Endothelial cell of umbilical vein (primary cell): ENCODE measurements around the gene MYRIP. TPM values are rescaled to one million over a fixed set of nuclear protein-coding genes. Genes with fewer than 3 reads are reported as not detected.

Experiments
- BruUV-seq: library from RNA; stranded (reverse); fragments of 400-500 nt; replicated peaks from 2 replicates; lab custom pipeline; 2021; lab: Mats Ljungman, UMichigan
- CTCF ChIA-PET: fragments of 300-600, 350-600 bp; sonication (Branson Sonifier 250); formaldehyde crosslinking; loops from one replicate; lab custom pipeline; 2021; ENCODE audit warnings: antibody characterized with exemption, inconsistent platforms; lab: Charles Lee
- POLR2A ChIA-PET: fragments of 300-600, 350-600 bp; sonication (Branson Sonifier 250); formaldehyde crosslinking; loops from one replicate; lab custom pipeline; 2021; ENCODE audit warnings: antibody characterized with exemption, inconsistent platforms; lab: Charles Lee
- DNase-seq: peaks from one replicate; pipeline ENCODE4 v3.0.0-alpha.2; 2011; ENCODE audit warnings: low read depth, low spot score
- FAIRE-seq: peaks from 2 replicates; lab custom pipeline; 2011; peaks lifted over from hg19 to GRCh38; lab: Jason Lieb, UNC
- H2AFZ ChIP-seq: 2 replicates; pipeline ENCODE4 v1.6.0; 2012; ENCODE audit warnings: low read depth, low read length, control low read depth, inconsistent platforms
- H3K27ac ChIP-seq: 2 replicates; pipeline ENCODE4 v1.5.1; 2011; ENCODE audit warnings: low read depth, mild to moderate bottlenecking, control low read depth, low read length, moderate library complexity; ENCODE audit not compliant: insufficient read depth
- H3K27me3 ChIP-seq, 2 experiments: 2 replicates each; pipeline versions ENCODE4 v1.6.0 to v1.6.1; 2011; ENCODE audit warnings: low read length in 2 of 2, mixed read lengths in 1 of 2; ENCODE audit not compliant: control insufficient read depth in 2 of 2, insufficient read depth in 2 of 2
- H3K36me3 ChIP-seq, 2 experiments: 2 replicates in 1 of 2; 3 replicates in 1 of 2; pipeline ENCODE4 v1.5.1; 2011; ENCODE audit warnings: low read length in 2 of 2, mild to moderate bottlenecking in 1 of 2, moderate library complexity in 1 of 2; ENCODE audit not compliant: control insufficient read depth in 2 of 2, insufficient read depth in 2 of 2; ENCODE audit errors: extremely low read depth in 1 of 2
- H3K4me1 ChIP-seq: 3 replicates; pipeline ENCODE4 v1.5.1; 2011; ENCODE audit warnings: mild to moderate bottlenecking, low read length; ENCODE audit not compliant: control insufficient read depth, insufficient read depth; ENCODE audit errors: extremely low read depth
- H3K4me2 ChIP-seq: 2 replicates; pipeline ENCODE4 v1.6.1; 2011; ENCODE audit warnings: low read length, control low read depth, mixed read lengths; ENCODE audit not compliant: insufficient read depth
- H3K4me3 ChIP-seq, 3 experiments: fragments of 200-600 bp in 1 of 3; sonication (generic), shearing (Covaris generic) in 1 of 3; replicated peaks in 1 of 3; 2 replicates each; pipeline ENCODE4 v1.5.1; 2011 to 2016; ENCODE audit warnings: control low read depth in 3 of 3, low read length in 3 of 3, mild to moderate bottlenecking in 2 of 3, inconsistent platforms in 1 of 3, low read depth in 1 of 3, moderate library complexity in 1 of 3; ENCODE audit not compliant: insufficient read depth in 1 of 3
- H3K79me2 ChIP-seq: 2 replicates; pipeline ENCODE4 v1.6.0; 2012; ENCODE audit warnings: low read length, inconsistent platforms; ENCODE audit not compliant: control insufficient read depth, insufficient read depth
- H3K9ac ChIP-seq: replicated peaks from 2 replicates; pipeline ENCODE3; 2011; ENCODE audit warnings: low read length, control low read depth; ENCODE audit not compliant: insufficient read depth; ENCODE audit errors: extremely low read depth
- H3K9me1 ChIP-seq: replicated peaks from 3 replicates; pipeline ENCODE4 v1.6.0; 2011; ENCODE audit warnings: mild to moderate bottlenecking, low read length; ENCODE audit not compliant: control insufficient read depth, insufficient read depth; ENCODE audit errors: extremely low read depth
- H3K9me3 ChIP-seq: replicated peaks from 2 replicates; pipeline ENCODE4 v1.5.1; 2012; ENCODE audit warnings: low read length, inconsistent platforms; ENCODE audit not compliant: control insufficient read depth, insufficient read depth
- H4K20me1 ChIP-seq: replicated peaks from 2 replicates; pipeline ENCODE3; 2011; ENCODE audit warnings: mild to moderate bottlenecking, low read length; ENCODE audit not compliant: control insufficient read depth, insufficient read depth; ENCODE audit errors: extremely low read depth
- EZH2 ChIP-seq: IDR thresholded peaks from 2 replicates; pipeline ENCODE4 v1.6.1; 2012; ENCODE audit warnings: borderline replicate concordance, low read depth, mild to moderate bottlenecking, moderate library complexity, low read length, inconsistent platforms; ENCODE audit not compliant: severe bottlenecking
- FOS ChIP-seq: IDR thresholded peaks from 2 replicates; pipeline ENCODE4 v1.6.1; 2011; ENCODE audit warnings: mild to moderate bottlenecking, low read length, moderate library complexity, borderline replicate concordance; ENCODE audit not compliant: insufficient read depth
- GATA2 ChIP-seq: IDR thresholded peaks from 2 replicates; pipeline ENCODE4 v1.7.0; 2011; ENCODE audit warnings: low read depth, mild to moderate bottlenecking, moderate library complexity, mixed read lengths, low read length; ENCODE audit not compliant: insufficient read length, insufficient read depth
- JUN ChIP-seq: IDR thresholded peaks from 2 replicates; pipeline ENCODE4 v1.6.1; 2011; ENCODE audit warnings: borderline replicate concordance, low read depth; ENCODE audit not compliant: insufficient read length, insufficient read depth
- MYC ChIP-seq: IDR thresholded peaks from one replicate; pipeline ENCODE4 v1.6.1; 2011; ENCODE audit warnings: mild to moderate bottlenecking, low read depth, low read length
- POLR2A ChIP-seq: IDR thresholded peaks from 2 replicates; pipeline ENCODE4 v1.6.1; 2012; ENCODE audit warnings: low read depth, mild to moderate bottlenecking, control low read depth, low read length
- POLR2AphosphoS5 ChIP-seq: IDR thresholded peaks from 2 replicates; pipeline ENCODE4 v1.6.1; 2012; ENCODE audit warnings: low read depth, mild to moderate bottlenecking, control low read depth, low read length, moderate library complexity; ENCODE audit not compliant: insufficient read depth
- dilution Hi-C: fragments of 300-500 bp; cut with MboI; formaldehyde crosslinking; loops from one replicate; pipeline ENCODE4 v1.15.0; 2019; ENCODE audit warnings: low sequenced_read_pairs; ENCODE audit not compliant: extremely low pct_ligation_motif_present
- intact Hi-C: fragments of 100-400 bp; cut with micrococcal nuclease; formaldehyde crosslinking; loops from one replicate; pipeline ENCODE4 v1.10.0; 2022
- polyA plus RNA-seq, 4 experiments: library from polyadenylated mRNA; depleted of rRNA in 3 of 4; stranded (reverse) in 3 of 4; unstranded in 1 of 4; fragments of >200 nt; gene quantifications; 2 replicates each; pipeline versions ENCODE4 v1.2.1 to v1.2.3, GENCODE V29; 2011 to 2012; ENCODE audit warnings: missing spikeins in 1 of 4
- total RNA-seq: library from RNA; stranded (reverse); gene quantifications from 2 replicates; pipeline ENCODE4 v1.2.3, GENCODE V29; 2021
- TF ChIP-seq, protein P1 (sequence below), 2 donors: IDR thresholded peaks; 1 replicate in 1 of 2; 2 replicates in 1 of 2; pipeline ENCODE4 v1.5.1; 2011; ENCODE audit warnings: low read length in 2 of 2, mild to moderate bottlenecking in 2 of 2, moderate library complexity in 2 of 2, control low read depth in 1 of 2, inconsistent platforms in 1 of 2, low read depth in 1 of 2; ENCODE audit not compliant: insufficient read depth in 1 of 2; ENCODE audit errors: extremely low read depth in 1 of 2
- TF ChIP-seq, protein P2 (sequence below): IDR thresholded peaks from 2 replicates; pipeline ENCODE4 v1.6.1; 2011; ENCODE audit not compliant: insufficient read depth, insufficient read length

Gene MYRIP
- total and polyA plus RNA-seq, 2 donors (not counting 3 experiments of a cell fraction or from before 2014, with no cell fraction given), result 6.7 to 11.9 TPM

DNA sequence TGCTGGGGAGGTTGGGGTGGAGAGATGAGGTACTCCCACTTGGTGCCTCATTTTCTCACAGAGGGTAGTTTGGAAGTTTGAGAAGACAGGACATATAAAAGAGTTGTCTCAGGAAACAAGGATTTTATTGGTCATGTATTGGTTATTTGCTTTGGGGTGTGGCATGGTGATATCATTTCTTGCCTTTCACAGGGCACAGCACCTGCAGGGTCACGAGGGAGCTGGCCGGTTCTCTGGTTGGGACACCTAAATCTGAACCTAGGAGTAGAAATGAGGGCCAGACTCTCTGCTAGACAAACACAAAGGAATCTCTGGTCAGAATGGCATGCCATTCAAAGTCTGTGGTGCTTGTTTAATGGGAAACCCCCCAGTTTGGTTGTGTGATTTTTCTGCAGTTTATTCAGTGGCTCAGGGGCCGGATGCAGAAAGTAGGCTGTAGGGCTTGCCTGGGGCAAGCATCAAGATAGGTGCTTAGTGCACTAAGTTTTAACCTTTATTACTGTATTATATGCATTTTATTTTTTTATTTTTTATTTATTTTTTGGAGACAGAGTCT lies 262.4 kb downstream of the MYRIP start:
- DNase-seq (no peak), FAIRE-seq (no peak)
- Histone ChIP-seq H3K9me1 (no peaks in the 10 kb centered on the region), H3K4me1 (no peaks in the 10 kb centered on the region), H4K20me1 (no peaks in the 10 kb centered on the region), H3K79me2 (no peaks in the 10 kb centered on the region), H3K4me2 (no peak overlapping the region), H3K27ac (no peak overlapping the region), H3K27me3 (no peaks in the 10 kb centered on the region), H3K4me3 (no peak overlapping the region), H3K9ac (no peak overlapping the region), H3K36me3 (no peaks in the 10 kb centered on the region), H2AFZ (no peak overlapping the region), H3K9me3 (no peaks in the 10 kb centered on the region)
- TF ChIP-seq, protein P1, sequence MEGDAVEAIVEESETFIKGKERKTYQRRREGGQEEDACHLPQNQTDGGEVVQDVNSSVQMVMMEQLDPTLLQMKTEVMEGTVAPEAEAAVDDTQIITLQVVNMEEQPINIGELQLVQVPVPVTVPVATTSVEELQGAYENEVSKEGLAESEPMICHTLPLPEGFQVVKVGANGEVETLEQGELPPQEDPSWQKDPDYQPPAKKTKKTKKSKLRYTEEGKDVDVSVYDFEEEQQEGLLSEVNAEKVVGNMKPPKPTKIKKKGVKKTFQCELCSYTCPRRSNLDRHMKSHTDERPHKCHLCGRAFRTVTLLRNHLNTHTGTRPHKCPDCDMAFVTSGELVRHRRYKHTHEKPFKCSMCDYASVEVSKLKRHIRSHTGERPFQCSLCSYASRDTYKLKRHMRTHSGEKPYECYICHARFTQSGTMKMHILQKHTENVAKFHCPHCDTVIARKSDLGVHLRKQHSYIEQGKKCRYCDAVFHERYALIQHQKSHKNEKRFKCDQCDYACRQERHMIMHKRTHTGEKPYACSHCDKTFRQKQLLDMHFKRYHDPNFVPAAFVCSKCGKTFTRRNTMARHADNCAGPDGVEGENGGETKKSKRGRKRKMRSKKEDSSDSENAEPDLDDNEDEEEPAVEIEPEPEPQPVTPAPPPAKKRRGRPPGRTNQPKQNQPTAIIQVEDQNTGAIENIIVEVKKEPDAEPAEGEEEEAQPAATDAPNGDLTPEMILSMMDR (IDR thresholded peaks at IDR 0.05; ENCODE audit: extremely low read depth in 1 of 2, insufficient read depth in 1 of 2, low read depth in 1 of 2, low read length in 2 of 2), result no peak
- no peak for TF ChIP-seq POLR2AphosphoS5
- no peak for TF ChIP-seq GATA2
- no peak for TF ChIP-seq FOS
- no peak for TF ChIP-seq POLR2A
- TF ChIP-seq, protein P2, sequence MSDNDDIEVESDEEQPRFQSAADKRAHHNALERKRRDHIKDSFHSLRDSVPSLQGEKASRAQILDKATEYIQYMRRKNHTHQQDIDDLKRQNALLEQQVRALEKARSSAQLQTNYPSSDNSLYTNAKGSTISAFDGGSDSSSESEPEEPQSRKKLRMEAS, result no peak
- no peak for TF ChIP-seq JUN
- no peak for TF ChIP-seq EZH2
- TF ChIP-seq MYC, result no peak
- POLR2A ChIA-PET, result no interaction called here
- no TSS peak for BruUV-seq
- dilution Hi-C loops, result no loop called here
- CTCF ChIA-PET, result no interaction called here
- intact Hi-C loops, result no loop called here
